Uterus (tissue), 4 donors: ENCODE data around the gene IGSF3. TPM values are rescaled to one million over a fixed set of nuclear protein-coding genes. Genes with fewer than 3 reads are reported as not detected.

Experiments
- DNase-seq, 2 donors: peaks; one replicate each; pipeline ENCODE4 v3.0.0-alpha.2; 2019 to 2020
- H3K27ac ChIP-seq, 2 donors: fragments of 200-600 bp; sonication (generic); 1 replicate in 1 of 2; 2 replicates in 1 of 2; pipeline ENCODE4 v1.5.1; 2016 to 2018
- H3K27me3 ChIP-seq, 2 donors: fragments of 200-600 bp; sonication (generic); one replicate each; pipeline ENCODE4 v1.5.1; 2018 to 2019; ENCODE audit warnings: control low read depth in 1 of 2
- H3K36me3 ChIP-seq, 2 donors: fragments of 200-600 bp; sonication (generic); one replicate each; pipeline ENCODE4 v1.5.1; 2019; ENCODE audit warnings: control low read depth in 1 of 2
- H3K4me1 ChIP-seq, 2 donors: fragments of 200-600 bp; sonication (generic); one replicate each; pipeline ENCODE4 v1.5.1; 2018 to 2019; ENCODE audit warnings: control low read depth in 1 of 2
- H3K4me3 ChIP-seq, 2 donors: fragments of 200-600 bp; sonication (generic); 1 replicate in 1 of 2; 2 replicates in 1 of 2; pipeline ENCODE4 v1.5.1; 2018 to 2019; ENCODE audit warnings: mild to moderate bottlenecking in 1 of 2
- H3K9me3 ChIP-seq, 2 donors: fragments of 200-600 bp; sonication (generic); one replicate each; pipeline ENCODE4 v1.5.1; 2019; ENCODE audit warnings: control low read depth in 1 of 2
- POLR2A ChIP-seq, 2 donors: fragments of 450-650 bp; IDR thresholded peaks; one replicate each; pipeline ENCODE4 v1.6.1; 2016; ENCODE audit warnings: antibody characterized with exemption in 2 of 2, mild to moderate bottlenecking in 1 of 2, moderate library complexity in 1 of 2
- intact Hi-C: fragments of 100-400 bp; cut with DNase I; formaldehyde crosslinking; loops from one replicate; pipeline ENCODE4 v1.15.1; 2023; ENCODE audit warnings: low total_unique reads
- total RNA-seq, 4 donors: library from RNA; depleted of rRNA in 3 of 4; stranded (reverse); fragments of >200 nt in 3 of 4; gene quantifications; one replicate each; pipeline versions ENCODE4 v1.1.0 to v1.2.4, GENCODE V29; 2014 to 2023
- TF ChIP-seq, protein P1 (sequence below), 4 experiments: fragments of 200-600 bp in 2 of 4; fragments of 450-650 bp in 2 of 4; sonication (generic) in 2 of 4; IDR thresholded peaks; one replicate each; pipeline ENCODE4 v1.5.1; 2016 to 2019; ENCODE audit warnings: antibody characterized with exemption in 4 of 4, mild to moderate bottlenecking in 2 of 4, moderate library complexity in 1 of 4
- donor health status: DM: yes; HTN: yes; CAD: no.

The IGSF3 gene
- total RNA-seq, 4 donors from 2014 or later = 3.8 to 35.6 (median 8.4) TPM

DNA sequence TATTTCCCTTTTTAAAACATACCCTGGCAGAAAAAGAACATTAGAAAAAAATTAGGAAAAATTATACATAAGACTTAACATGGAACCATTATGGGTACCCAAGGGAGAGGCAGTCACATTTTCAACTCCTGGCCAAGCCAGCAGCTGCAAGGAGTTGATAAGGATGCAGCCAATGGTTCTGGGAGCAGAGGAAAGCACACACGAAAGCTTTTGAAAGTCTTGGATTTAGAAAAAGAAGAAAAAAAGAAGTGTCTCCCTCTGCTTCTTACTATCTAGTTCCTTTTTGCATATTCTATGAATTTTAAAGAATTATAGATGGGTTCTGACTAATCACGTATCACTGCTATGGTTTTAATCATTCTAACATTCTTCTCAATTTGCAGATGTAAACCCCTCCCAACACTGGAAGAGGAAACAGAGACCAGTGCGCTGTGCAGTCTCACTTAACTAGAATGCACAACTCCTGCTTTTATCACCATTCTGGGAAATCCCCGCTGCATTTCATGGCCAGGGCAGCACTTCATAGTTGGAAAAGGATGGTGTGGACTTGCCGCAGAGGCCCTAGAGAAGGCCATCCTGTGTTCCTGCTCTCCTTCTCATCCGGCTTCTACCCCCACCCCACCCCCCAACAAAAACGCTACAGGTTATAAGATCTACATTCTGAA lies 94.0 kb downstream of the IGSF3 start:
- TF ChIP-seq, protein P1, sequence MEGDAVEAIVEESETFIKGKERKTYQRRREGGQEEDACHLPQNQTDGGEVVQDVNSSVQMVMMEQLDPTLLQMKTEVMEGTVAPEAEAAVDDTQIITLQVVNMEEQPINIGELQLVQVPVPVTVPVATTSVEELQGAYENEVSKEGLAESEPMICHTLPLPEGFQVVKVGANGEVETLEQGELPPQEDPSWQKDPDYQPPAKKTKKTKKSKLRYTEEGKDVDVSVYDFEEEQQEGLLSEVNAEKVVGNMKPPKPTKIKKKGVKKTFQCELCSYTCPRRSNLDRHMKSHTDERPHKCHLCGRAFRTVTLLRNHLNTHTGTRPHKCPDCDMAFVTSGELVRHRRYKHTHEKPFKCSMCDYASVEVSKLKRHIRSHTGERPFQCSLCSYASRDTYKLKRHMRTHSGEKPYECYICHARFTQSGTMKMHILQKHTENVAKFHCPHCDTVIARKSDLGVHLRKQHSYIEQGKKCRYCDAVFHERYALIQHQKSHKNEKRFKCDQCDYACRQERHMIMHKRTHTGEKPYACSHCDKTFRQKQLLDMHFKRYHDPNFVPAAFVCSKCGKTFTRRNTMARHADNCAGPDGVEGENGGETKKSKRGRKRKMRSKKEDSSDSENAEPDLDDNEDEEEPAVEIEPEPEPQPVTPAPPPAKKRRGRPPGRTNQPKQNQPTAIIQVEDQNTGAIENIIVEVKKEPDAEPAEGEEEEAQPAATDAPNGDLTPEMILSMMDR (IDR thresholded peaks at IDR 0.05) = no peak
- TF ChIP-seq POLR2A (IDR thresholded peaks at IDR 0.05) = no peak
- no peaks in the 10 kb centered on the region for H3K27me3 ChIP-seq
- H3K4me1 ChIP-seq = no peaks in the 10 kb centered on the region
- H3K27ac ChIP-seq = no peak overlapping the region
- no peak for DNase-seq
- no peak overlapping the region for H3K4me3 ChIP-seq
- no peaks in the 10 kb centered on the region for H3K36me3 ChIP-seq
- intact Hi-C loops = loop anchor here (10.0 kb wide), 1 partner anchor 491 kb away; the partner anchor contains the start of gene TTF2
- H3K9me3 ChIP-seq = no peaks in the 10 kb centered on the region

DNA sequence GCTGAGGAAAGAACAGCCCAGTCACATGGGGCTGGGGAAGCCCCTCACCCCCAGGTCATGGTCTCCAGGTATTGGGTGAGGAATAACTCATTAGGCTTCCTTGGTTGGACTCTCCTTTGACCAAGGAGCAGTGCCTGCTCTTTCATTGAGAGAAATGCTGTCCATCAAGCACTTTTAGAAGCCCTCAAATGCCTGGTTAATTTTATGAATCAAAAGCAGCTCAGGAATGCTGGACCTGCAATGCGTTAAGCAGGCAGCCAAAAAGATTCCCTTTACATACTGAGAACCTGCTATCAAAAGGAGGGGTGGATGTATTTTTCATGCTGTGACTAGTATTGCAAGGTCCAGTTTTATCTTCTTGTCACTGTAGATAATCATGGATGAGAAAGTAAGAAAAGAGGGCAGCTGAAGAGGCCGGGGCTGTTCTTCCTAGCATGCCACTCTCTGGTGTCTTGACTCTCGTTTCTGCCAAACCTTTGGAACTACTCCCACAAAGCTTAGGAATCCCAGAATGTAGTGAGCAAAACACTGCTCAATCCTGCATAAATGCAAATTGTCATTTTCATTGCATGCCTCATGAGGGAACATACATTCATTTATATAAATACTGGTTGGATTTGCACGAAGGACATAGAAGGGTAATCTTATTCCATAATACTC lies 94.6 kb downstream of the IGSF3 start:
- Histone ChIP-seq H3K27me3 (no peaks in the 10 kb centered on the region), H3K36me3 (no peaks in the 10 kb centered on the region), H3K4me3 (no peak overlapping the region), H3K9me3 (no peaks in the 10 kb centered on the region), H3K4me1 (no peaks in the 10 kb centered on the region), H3K27ac (no peak overlapping the region)
- intact Hi-C loops = loop anchor here (10.0 kb wide), 1 partner anchor 492 kb away; the partner anchor contains the start of gene TTF2
- DNase-seq = no peak
- TF ChIP-seq POLR2A (IDR thresholded peaks at IDR 0.05) = no peak
- TF ChIP-seq, protein P1 (IDR thresholded peaks at IDR 0.05) = no peak

DNA sequence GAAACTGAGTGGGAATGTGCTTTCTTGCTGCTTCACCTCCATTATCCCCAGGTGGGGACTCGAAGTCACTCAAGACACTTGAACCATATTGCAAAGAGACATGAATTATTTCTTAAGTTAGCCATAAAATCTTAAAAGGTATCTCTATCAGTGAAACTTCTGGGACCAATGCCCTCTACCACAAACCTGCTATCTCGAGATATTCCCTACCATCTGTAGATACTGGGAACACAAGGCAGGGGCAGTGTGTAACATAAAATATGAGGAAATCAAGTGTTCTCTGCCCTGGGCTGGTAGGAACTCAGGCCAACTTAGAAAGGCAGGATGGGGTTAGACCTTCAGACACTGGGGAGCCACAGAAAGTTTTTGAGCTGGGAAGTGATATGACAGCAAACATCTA lies 95.4 kb downstream of the IGSF3 start:
- no peak for DNase-seq
- H3K27ac ChIP-seq = no peak overlapping the region
- H3K4me1 ChIP-seq = no peaks in the 10 kb centered on the region
- no peak overlapping the region for H3K4me3 ChIP-seq
- H3K9me3 ChIP-seq = no peaks in the 10 kb centered on the region
- intact Hi-C loops = loop anchor here (10.0 kb wide), 1 partner anchor 493 kb away; the partner anchor contains the start of gene TTF2
- H3K36me3 ChIP-seq = no peaks in the 10 kb centered on the region
- H3K27me3 ChIP-seq = no peaks in the 10 kb centered on the region
- TF ChIP-seq POLR2A (IDR thresholded peaks at IDR 0.05) = no peak
- TF ChIP-seq, protein P1 (IDR thresholded peaks at IDR 0.05) = no peak

DNA sequence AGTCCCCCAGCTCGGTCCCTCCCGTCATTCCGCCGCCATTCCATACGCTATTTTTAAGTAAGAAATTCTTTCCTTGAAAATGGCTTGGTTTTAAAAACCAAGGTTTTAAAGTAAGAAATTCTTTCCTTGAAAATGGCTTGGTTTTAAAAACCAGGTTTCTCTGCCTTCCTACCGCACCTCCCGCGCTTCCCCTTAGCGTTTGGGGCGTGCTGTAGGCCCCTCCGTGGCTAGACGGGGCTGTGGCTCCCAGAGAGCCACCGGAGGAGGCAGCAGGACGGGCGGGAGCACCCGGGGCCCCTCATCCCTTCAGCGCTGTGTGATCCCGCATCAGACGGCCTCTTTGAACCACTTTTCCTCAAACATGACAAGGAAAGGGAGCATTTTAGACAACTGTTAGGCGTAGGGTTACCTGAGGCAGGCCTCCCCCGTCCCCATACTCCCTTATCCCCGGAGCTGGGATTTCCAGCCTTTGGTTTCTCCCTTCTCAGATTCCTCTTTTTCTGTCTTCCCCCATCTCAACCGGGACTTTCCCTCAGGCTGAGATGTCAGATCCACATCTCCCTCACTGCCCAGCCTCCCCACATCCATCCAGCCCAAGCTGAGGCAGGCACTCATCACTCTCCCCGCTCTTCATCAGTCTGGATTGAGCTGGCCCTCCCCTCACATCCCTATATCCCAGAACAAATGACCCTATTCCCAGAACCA lies 96.2 kb downstream of the IGSF3 start:
- no peaks in the 10 kb centered on the region for H3K27me3 ChIP-seq
- intact Hi-C loops = loop anchor here (10.0 kb wide), 1 partner anchor 493 kb away; the partner anchor contains the start of gene TTF2
- TF ChIP-seq POLR2A (IDR thresholded peaks at IDR 0.05) = no peak
- TF ChIP-seq, protein P1 (IDR thresholded peaks at IDR 0.05) = no peak

More for the DNA sequence above, 96.2 kb downstream of the IGSF3 start:
- H3K9me3 ChIP-seq = no peaks in the 10 kb centered on the region
- peak overlapping the region; percentile 62 to 82 for H3K4me3 ChIP-seq
- DNase-seq = no peak
- H3K4me1 ChIP-seq = no peaks in the 10 kb centered on the region
- peak overlapping the region; percentile 94 to 95 for H3K27ac ChIP-seq
- no peaks in the 10 kb centered on the region for H3K36me3 ChIP-seq
